Activated naive CD8-positive, alpha-beta T cell treated with anti-CD3 and anti-CD28 coated beads for 36 hours (primary cell): ENCODE measurements around the gene OSBPL3. TPM values are rescaled to one million over a fixed set of nuclear protein-coding genes. Genes with fewer than 3 reads are reported as not detected.

Experiments
- DNase-seq: peaks from one replicate; pipeline ENCODE4 v3.0.0; 2021
- H3K27ac Mint-ChIP-seq: one replicate; pipeline ENCODE4 v1.8.0; 2022; ENCODE audit warnings: mild to moderate bottlenecking, moderate library complexity, mixed read lengths
- H3K27me3 Mint-ChIP-seq: one replicate; pipeline ENCODE4 v1.8.0; 2022; ENCODE audit warnings: mild to moderate bottlenecking, mixed read lengths
- H3K36me3 Mint-ChIP-seq: one replicate; pipeline ENCODE4 v1.8.0; 2021; ENCODE audit warnings: mild to moderate bottlenecking, mixed read lengths
- H3K4me1 Mint-ChIP-seq: one replicate; pipeline ENCODE4 v1.8.0; 2021; ENCODE audit warnings: mixed read lengths
- H3K4me3 Mint-ChIP-seq: one replicate; pipeline ENCODE4 v1.8.0; 2022; ENCODE audit warnings: mild to moderate bottlenecking, moderate library complexity, mixed read lengths
- H3K9me3 Mint-ChIP-seq: one replicate; pipeline ENCODE4 v1.8.0; 2022; ENCODE audit warnings: mixed read lengths
- total RNA-seq, 2 experiments: library from RNA; stranded (reverse); gene quantifications; one replicate each; pipeline ENCODE4 v1.2.3, GENCODE V29; 2021

The OSBPL3 gene
- total RNA-seq, 2 experiments from 2014 or later = 40.8 to 44.1 TPM

- no peak for DNase-seq
- Mint-ChIP-seq H3K27me3 (no peaks in the 10 kb centered on the region), H3K36me3 (peaks cover 24% of the 10 kb centered on the region), H3K4me1 (peaks cover 10% of the 10 kb centered on the region), H3K9me3 (no peaks in the 10 kb centered on the region), H3K4me3 (no peak overlapping the region), H3K27ac (no peak overlapping the region)
These were observed 137.9 kb downstream of the OSBPL3 start for GRCh38 chr7:24842029-24842428.

GRCh38 chr7:24840563-24840962 lies 139.4 kb downstream of the OSBPL3 start:
- Mint-ChIP-seq H3K4me1 (peaks cover 20% of the 10 kb centered on the region), H3K4me3 (no peak overlapping the region), H3K27me3 (no peaks in the 10 kb centered on the region), H3K36me3 (peaks cover 26% of the 10 kb centered on the region), H3K27ac (no peak overlapping the region), H3K9me3 (no peaks in the 10 kb centered on the region)
- no peak for DNase-seq

- no peak overlapping the region for H3K27ac Mint-ChIP-seq
- peaks cover 25% of the 10 kb centered on the region for H3K4me1 Mint-ChIP-seq
These were observed 143.9 kb downstream of the OSBPL3 start for GRCh38 chr7:24836084-24836483.

GRCh38 chr7:24835643-24836042 lies 144.3 kb downstream of the OSBPL3 start:
- Mint-ChIP-seq H3K36me3 (peaks cover 49% of the 10 kb centered on the region), H3K27ac (no peak overlapping the region), H3K9me3 (no peaks in the 10 kb centered on the region), H3K4me3 (no peak overlapping the region), H3K27me3 (no peaks in the 10 kb centered on the region), H3K4me1 (peaks cover 26% of the 10 kb centered on the region)
- DNase-seq = no peak

More at GRCh38 chr7:24836084-24836483, 143.9 kb downstream of the OSBPL3 start:
- peaks cover 47% of the 10 kb centered on the region for H3K36me3 Mint-ChIP-seq
- no peak overlapping the region for H3K4me3 Mint-ChIP-seq
- H3K9me3 Mint-ChIP-seq = no peaks in the 10 kb centered on the region
- no peaks in the 10 kb centered on the region for H3K27me3 Mint-ChIP-seq
- no peak for DNase-seq

GRCh38 chr7:24834128-24834798 lies 145.7 kb downstream of the OSBPL3 start:
- DNase-seq = no peak
- peak overlapping the region; percentile 74 for H3K27ac Mint-ChIP-seq
- no peaks in the 10 kb centered on the region for H3K9me3 Mint-ChIP-seq
- no peaks in the 10 kb centered on the region for H3K27me3 Mint-ChIP-seq
- H3K4me3 Mint-ChIP-seq = no peak overlapping the region
- H3K36me3 Mint-ChIP-seq = peaks cover 49% of the 10 kb centered on the region
- peaks cover 30% of the 10 kb centered on the region for H3K4me1 Mint-ChIP-seq

- no peak for DNase-seq
- peak overlapping the region; percentile 20 for H3K27ac Mint-ChIP-seq
- H3K36me3 Mint-ChIP-seq = peaks cover 48% of the 10 kb centered on the region
- no peak overlapping the region for H3K4me3 Mint-ChIP-seq
- H3K9me3 Mint-ChIP-seq = no peaks in the 10 kb centered on the region
- no peaks in the 10 kb centered on the region for H3K27me3 Mint-ChIP-seq
- H3K4me1 Mint-ChIP-seq = peaks cover 35% of the 10 kb centered on the region
These were observed 146.4 kb downstream of the OSBPL3 start for GRCh38 chr7:24833549-24833948.

GRCh38 chr7:24831240-24831639 lies 148.7 kb downstream of the OSBPL3 start:
- Mint-ChIP-seq H3K4me1 (peaks cover 47% of the 10 kb centered on the region), H3K4me3 (no peak overlapping the region), H3K36me3 (peaks cover 61% of the 10 kb centered on the region), H3K9me3 (no peaks in the 10 kb centered on the region), H3K27ac (no peak overlapping the region), H3K27me3 (no peaks in the 10 kb centered on the region)
- no peak for DNase-seq

GRCh38 chr7:24830440-24831050 lies 149.4 kb downstream of the OSBPL3 start:
- DNase-seq = no peak

GRCh38 chr7:24829787-24830186 lies 150.2 kb downstream of the OSBPL3 start:
- Mint-ChIP-seq H3K36me3 (peaks cover 75% of the 10 kb centered on the region), H3K4me3 (no peak overlapping the region), H3K27ac (no peak overlapping the region), H3K9me3 (no peaks in the 10 kb centered on the region), H3K27me3 (no peaks in the 10 kb centered on the region), H3K4me1 (peaks cover 49% of the 10 kb centered on the region)
- DNase-seq = no peak

More at GRCh38 chr7:24830440-24831050, 149.4 kb downstream of the OSBPL3 start:
- no peak overlapping the region for H3K4me3 Mint-ChIP-seq
- no peak overlapping the region for H3K27ac Mint-ChIP-seq
- no peaks in the 10 kb centered on the region for H3K27me3 Mint-ChIP-seq
- no peaks in the 10 kb centered on the region for H3K9me3 Mint-ChIP-seq
- H3K4me1 Mint-ChIP-seq = peaks cover 47% of the 10 kb centered on the region
- peaks cover 67% of the 10 kb centered on the region for H3K36me3 Mint-ChIP-seq

GRCh38 chr7:24828891-24829661 lies 150.9 kb downstream of the OSBPL3 start:
- Mint-ChIP-seq H3K27me3 (no peaks in the 10 kb centered on the region), H3K4me3 (no peak overlapping the region), H3K27ac (no peak overlapping the region), H3K36me3 (peaks cover 80% of the 10 kb centered on the region), H3K9me3 (no peaks in the 10 kb centered on the region), H3K4me1 (peaks cover 48% of the 10 kb centered on the region)
- no peak for DNase-seq

- Mint-ChIP-seq H3K4me3 (no peak overlapping the region), H3K36me3 (peaks cover 80% of the 10 kb centered on the region), H3K9me3 (no peaks in the 10 kb centered on the region), H3K27me3 (no peaks in the 10 kb centered on the region), H3K27ac (peak overlapping the region; percentile 39), H3K4me1 (peaks cover 48% of the 10 kb centered on the region)
- DNase-seq = no peak
These were observed 152.4 kb downstream of the OSBPL3 start for GRCh38 chr7:24827589-24827988.

GRCh38 chr7:24827027-24827426 lies 153.0 kb downstream of the OSBPL3 start:
- H3K27me3 Mint-ChIP-seq = no peaks in the 10 kb centered on the region
- H3K4me1 Mint-ChIP-seq = peaks cover 52% of the 10 kb centered on the region
- H3K27ac Mint-ChIP-seq = peak overlapping the region; percentile 74
- peak overlapping the region; percentile 3 for H3K4me3 Mint-ChIP-seq
- peak; percentile 14 for DNase-seq
- H3K36me3 Mint-ChIP-seq = peaks cover 78% of the 10 kb centered on the region
- no peaks in the 10 kb centered on the region for H3K9me3 Mint-ChIP-seq

- peak overlapping the region; percentile 74 for H3K27ac Mint-ChIP-seq
- DNase-seq = peak; percentile 16
- H3K4me1 Mint-ChIP-seq = peaks cover 55% of the 10 kb centered on the region
- peak overlapping the region; percentile 22 for H3K4me3 Mint-ChIP-seq
- H3K36me3 Mint-ChIP-seq = peaks cover 76% of the 10 kb centered on the region
- no peaks in the 10 kb centered on the region for H3K27me3 Mint-ChIP-seq
- H3K9me3 Mint-ChIP-seq = no peaks in the 10 kb centered on the region
These were observed 153.3 kb downstream of the OSBPL3 start for GRCh38 chr7:24826662-24827020.

- Mint-ChIP-seq H3K27me3 (no peaks in the 10 kb centered on the region), H3K36me3 (peaks cover 76% of the 10 kb centered on the region), H3K4me1 (peaks cover 56% of the 10 kb centered on the region), H3K27ac (peak overlapping the region; percentile 74), H3K4me3 (peak overlapping the region; percentile 22), H3K9me3 (no peaks in the 10 kb centered on the region)
- no peak for DNase-seq
These were observed 153.9 kb downstream of the OSBPL3 start for GRCh38 chr7:24825931-24826661.

GRCh38 chr7:24825381-24825794 lies 154.6 kb downstream of the OSBPL3 start:
- Mint-ChIP-seq H3K36me3 (peaks cover 70% of the 10 kb centered on the region), H3K27me3 (no peaks in the 10 kb centered on the region), H3K9me3 (no peaks in the 10 kb centered on the region), H3K4me3 (no peak overlapping the region), H3K27ac (no peak overlapping the region), H3K4me1 (peaks cover 59% of the 10 kb centered on the region)
- no peak for DNase-seq
